ENCODE results near the gene NOC2L.

- TF ChIP-seq POLR2A (IDR thresholded peaks at IDR 0.05; ENCODE audit: low read depth, low read length) (no peak), EZH2 (IDR thresholded peaks at IDR 0.05; ENCODE audit: borderline replicate concordance, low read depth, low read length, severe bottlenecking) (no peak), GATA2 (IDR thresholded peaks at IDR 0.05; ENCODE audit: insufficient read depth, insufficient read length, low read depth, low read length) (no peak), POLR2AphosphoS5 (IDR thresholded peaks at IDR 0.05; ENCODE audit: insufficient read depth, low read depth, low read length) (no peak), MYC (IDR thresholded peaks at IDR 0.05; ENCODE audit: low read depth, low read length) (no peak), MAX (IDR thresholded peaks at IDR 0.05; ENCODE audit: insufficient read depth, insufficient read length) (no peak), JUN (IDR thresholded peaks at IDR 0.05; ENCODE audit: borderline replicate concordance, insufficient read depth, insufficient read length, low read depth) (no peak)
- TF ChIP-seq, protein P1, sequence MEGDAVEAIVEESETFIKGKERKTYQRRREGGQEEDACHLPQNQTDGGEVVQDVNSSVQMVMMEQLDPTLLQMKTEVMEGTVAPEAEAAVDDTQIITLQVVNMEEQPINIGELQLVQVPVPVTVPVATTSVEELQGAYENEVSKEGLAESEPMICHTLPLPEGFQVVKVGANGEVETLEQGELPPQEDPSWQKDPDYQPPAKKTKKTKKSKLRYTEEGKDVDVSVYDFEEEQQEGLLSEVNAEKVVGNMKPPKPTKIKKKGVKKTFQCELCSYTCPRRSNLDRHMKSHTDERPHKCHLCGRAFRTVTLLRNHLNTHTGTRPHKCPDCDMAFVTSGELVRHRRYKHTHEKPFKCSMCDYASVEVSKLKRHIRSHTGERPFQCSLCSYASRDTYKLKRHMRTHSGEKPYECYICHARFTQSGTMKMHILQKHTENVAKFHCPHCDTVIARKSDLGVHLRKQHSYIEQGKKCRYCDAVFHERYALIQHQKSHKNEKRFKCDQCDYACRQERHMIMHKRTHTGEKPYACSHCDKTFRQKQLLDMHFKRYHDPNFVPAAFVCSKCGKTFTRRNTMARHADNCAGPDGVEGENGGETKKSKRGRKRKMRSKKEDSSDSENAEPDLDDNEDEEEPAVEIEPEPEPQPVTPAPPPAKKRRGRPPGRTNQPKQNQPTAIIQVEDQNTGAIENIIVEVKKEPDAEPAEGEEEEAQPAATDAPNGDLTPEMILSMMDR (IDR thresholded peaks at IDR 0.05; ENCODE audit: extremely low read depth in 1 of 2, insufficient read depth in 1 of 2, low read depth in 1 of 2, low read length in 2 of 2), result no peak
These were observed 4.1 kb downstream of the NOC2L start for GRCh38 chr1:954927-955326.

Data from endothelial cell of umbilical vein (primary cell).